Measurements from ENCODE around the gene ARRDC2.

The ARRDC2 gene

DNA sequence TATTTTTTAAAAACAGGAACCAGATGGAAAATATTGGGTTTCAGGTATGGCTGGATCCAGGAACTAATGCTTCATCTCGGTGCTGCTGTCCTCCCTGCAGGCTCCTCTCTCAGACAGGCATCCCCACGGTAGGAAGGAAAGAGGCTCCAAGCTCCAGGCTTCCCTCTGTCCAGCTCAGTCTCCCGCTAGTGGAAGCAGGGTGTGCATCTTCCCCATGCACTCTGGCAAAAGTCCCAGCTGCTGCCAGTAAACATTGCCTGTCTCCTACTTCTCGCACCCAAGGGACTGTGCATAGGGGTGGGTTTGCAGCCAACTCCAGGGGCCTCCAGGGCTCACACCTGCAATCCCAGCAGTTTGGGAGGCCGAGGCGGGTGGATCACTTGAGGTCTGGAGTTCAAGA lies 49.6 kb downstream of the ARRDC2 start:
- no peak for DNase-seq (ENCODE audit: low read depth in 2 of 3, low spot score in 1 of 3)

DNA sequence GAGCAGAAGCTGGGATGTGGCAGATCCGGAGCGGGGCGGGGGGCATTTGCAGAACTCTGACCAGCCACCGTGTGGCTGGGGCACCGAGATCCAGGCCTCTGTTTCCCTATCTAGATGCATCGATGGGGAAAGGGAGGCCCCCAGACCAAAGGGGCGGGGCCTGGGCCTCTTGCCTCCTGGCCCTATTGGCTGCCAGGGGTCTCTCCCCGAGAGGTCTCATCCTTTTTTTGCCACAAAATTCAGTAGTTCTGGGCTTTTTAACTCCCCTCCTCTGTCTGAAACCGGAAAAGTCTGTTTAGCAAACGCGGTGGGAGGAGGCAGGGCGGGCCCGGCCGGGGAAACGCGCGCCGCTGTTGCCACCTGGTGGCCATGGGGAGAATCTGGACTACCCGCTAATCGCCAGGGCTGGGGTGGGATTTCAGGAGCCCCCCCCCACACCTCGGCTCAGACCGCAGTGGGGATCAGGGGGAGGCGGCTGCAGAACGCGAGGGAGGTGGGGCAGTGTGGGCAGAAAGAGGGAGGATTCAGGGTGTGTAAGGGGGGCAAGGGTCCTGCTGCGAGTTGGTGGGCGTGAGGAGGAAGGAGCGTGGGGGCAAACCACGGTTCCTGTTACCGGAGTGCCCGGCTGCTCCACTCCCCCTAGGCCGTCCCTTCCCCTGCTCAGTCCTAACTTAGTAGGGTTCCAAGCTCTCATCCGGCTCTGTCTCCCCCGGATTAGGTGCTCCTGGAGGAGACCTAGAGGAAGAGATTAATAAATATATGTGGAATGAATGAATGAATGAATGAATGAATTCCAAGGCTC lies 50.4 kb downstream of the ARRDC2 start:
- DNase-seq (ENCODE audit: low read depth in 2 of 3, low spot score in 1 of 3): peak; percentile 55 to 76 (median 74)

DNA sequence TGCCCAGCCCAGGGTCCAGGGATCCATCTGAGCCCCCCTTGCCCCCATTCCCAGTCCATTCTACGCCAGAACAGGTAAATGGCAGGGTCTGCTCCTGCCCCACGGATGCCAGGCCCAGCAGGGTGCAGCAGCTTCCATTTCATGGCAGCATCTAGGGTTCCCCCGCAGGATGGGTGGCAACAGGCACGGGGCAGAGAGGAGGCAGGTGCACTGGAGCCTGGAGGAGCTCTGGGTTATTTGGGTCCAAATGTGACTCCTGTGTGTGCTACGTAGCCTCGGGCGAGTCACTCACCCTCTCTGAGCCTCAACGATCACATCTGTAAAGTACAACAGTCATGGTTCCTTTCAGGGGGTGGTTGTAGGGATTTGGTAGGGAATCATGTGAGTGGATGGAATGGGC lies 51.3 kb downstream of the ARRDC2 start:
- no peak for DNase-seq (ENCODE audit: low read depth in 2 of 3, low spot score in 1 of 3)

DNA sequence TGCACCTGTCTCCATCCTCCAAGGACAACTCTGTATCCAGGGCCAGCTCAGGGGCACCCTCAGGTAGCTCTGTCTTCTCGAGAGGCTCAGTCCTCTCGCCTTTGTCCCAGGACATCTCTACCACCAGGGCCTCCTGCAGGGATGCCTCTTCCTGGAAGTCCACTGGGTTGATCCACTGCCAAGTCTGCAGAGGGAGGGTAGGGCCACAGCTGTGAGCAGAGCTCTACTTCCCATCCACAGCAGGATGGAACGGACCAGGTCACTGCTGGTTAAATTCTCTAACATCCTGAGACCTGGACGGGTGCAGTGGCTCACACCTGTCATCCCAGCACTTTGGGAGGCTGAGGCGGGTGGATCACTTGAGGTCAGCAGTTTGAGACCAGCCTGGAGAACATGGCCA lies 51.9 kb downstream of the ARRDC2 start:
- DNase-seq (ENCODE audit: low read depth in 2 of 3, low spot score in 1 of 3): no peak

DNA sequence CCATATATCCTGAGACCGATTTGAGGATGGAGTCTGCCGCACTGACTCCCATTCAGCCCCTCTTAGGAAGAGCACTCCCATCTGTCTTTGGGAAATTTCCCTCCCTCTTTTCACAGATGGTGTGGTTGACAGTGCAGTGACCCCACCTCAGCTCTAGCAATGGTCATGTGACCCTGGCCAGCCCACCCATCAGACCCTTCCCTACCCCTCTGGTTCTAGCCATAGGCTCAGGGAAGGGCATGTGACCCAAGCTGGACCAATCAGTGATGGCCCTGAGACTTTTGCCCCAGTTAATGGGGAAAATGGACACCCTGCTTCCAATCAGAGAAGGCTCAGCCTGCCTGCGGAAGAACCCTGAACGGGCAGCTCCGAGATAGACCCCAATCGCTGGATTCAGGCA lies 52.5 kb downstream of the ARRDC2 start:
- DNase-seq (ENCODE audit: low read depth in 2 of 3, low spot score in 1 of 3): no peak

DNA sequence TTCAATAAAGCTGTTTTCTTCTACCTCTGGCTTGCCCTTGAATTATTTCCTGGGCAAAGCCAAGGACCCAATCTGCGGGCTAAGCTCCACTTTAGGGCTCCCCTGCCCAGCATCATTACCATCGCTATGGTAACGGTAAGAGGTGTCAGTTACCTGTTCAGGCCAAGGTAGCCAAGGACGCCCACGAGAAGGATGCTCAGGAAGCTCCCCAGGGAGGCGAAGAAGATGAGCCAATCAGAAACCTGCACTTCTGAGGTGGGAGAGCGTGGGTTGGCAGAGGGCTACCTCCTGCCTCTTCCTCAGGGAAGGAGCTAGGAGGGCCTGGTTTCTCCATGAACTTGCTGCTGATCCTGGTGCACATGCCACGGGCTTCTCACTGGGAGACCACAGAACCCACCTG lies 54.1 kb downstream of the ARRDC2 start:
- DNase-seq (ENCODE audit: low read depth in 2 of 3, low spot score in 1 of 3): no peak

DNA sequence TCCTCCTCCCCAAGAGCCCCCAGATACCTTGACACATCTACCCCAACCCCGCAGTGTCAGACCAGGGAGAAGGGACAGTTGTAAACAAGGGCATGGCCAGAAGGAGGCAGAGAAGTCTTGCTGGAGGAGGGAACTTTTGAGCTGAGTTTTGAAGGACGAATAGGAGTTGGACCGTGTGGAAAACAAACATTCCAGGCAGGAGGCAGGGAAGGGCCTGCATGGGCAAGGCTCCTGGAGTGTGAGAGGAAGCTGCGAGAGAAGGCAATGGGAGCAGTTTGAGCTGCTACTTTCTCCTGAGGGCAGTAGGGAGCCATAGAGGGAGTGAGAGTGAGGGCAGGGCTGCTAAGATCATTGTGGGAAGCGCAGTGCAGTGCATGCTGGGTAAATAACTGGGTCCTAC lies 55.5 kb downstream of the ARRDC2 start:
- no peak for DNase-seq (ENCODE audit: low read depth in 2 of 3, low spot score in 1 of 3)

Data from stimulated activated CD4-positive, alpha-beta T cell treated with anti-CD3 and anti-CD28 coated beads, Interleukin-12 subunit alpha, Interleukin-12 subunit beta, amount 100 ng/mL, for 48 hours (primary cell).